ENCODE measurements around the gene STKLD1. TPM values are rescaled to one million over a fixed set of nuclear protein-coding genes. Genes with fewer than 3 reads are reported as not detected.

The STKLD1 gene
- total RNA-seq, 2 experiments from 2014 or later = 0.59 to 1.0 TPM

GRCh38 chr9:133348718-133349573 lies 27.2 kb upstream of the STKLD1 start:
- intact Hi-C loops (cut with DNase I, micrococcal nuclease) = loop anchor here (1.0 to 10.0 kb wide), 6 partner anchors 7 to 944 kb away; partner anchors contain the start of genes SURF6 (in 2 of the 2), GTF3C5 (in 1 of the 2), REXO4 (in 1 of the 2) and SURF1 (in 1 of the 2)
- peak overlapping the region; percentile 84 to 91 for H3K27ac ChIP-seq (ENCODE audit: low read depth in 1 of 2, low read length in 2 of 2)
- H3K4me1 ChIP-seq (ENCODE audit: insufficient read depth, low read length) = peaks cover 50% of the 10 kb centered on the region
- Mint-ChIP-seq H3K27me3 (no peaks in the 10 kb centered on the region), H3K36me3 (ENCODE audit: low read depth) (peaks cover 86% of the 10 kb centered on the region), H3K4me1 (ENCODE audit: low read depth) (peaks cover 39% of the 10 kb centered on the region), H3K4me3 (peak overlapping the region; percentile 96), H3K9me3 (no peaks in the 10 kb centered on the region), H3K27ac (peak overlapping the region; percentile 85)
- POLR2A ChIA-PET = interaction anchor here (1.0 to 3.1 kb wide), 10 partner anchors 8 to 319 kb away, joined by 3 to 45 read pairs (median 14); partner anchors contain the start of genes GTF3C5, STKLD1, SURF1 and SURF2
- ATAC-seq (ENCODE audit: poor library complexity) (peak; percentile 9), DNase-seq (no peak)
- peak overlapping the region; percentile 88 for H3K4me3 ChIP-seq (ENCODE audit: low read length)
- no peak for TF ChIP-seq CTCF (IDR thresholded peaks at IDR 0.05)
- no peaks in the 10 kb centered on the region for H3K9me3 ChIP-seq (ENCODE audit: control insufficient read depth in 1 of 2, insufficient read depth in 1 of 2, low read length in 2 of 2)
- H3K27me3 ChIP-seq (ENCODE audit: control insufficient read depth in 1 of 2, insufficient read depth in 2 of 2, low read length in 2 of 2) = no peaks in the 10 kb centered on the region
- H3K36me3 ChIP-seq (ENCODE audit: insufficient read depth, low read length) = peaks cover 70% of the 10 kb centered on the region
- CTCF ChIA-PET = interaction anchor here (1.0 to 2.8 kb wide), 4 partner anchors 23 to 327 kb away, joined by 3 to 11 read pairs (median 4); no protein-coding TSS in a partner anchor

- Histone ChIP-seq H3K4me1 (ENCODE audit: insufficient read depth, low read length) (peaks cover 57% of the 10 kb centered on the region), H3K27ac (ENCODE audit: low read depth in 1 of 2, low read length in 2 of 2) (no peak overlapping the region), H3K27me3 (ENCODE audit: control insufficient read depth in 1 of 2, insufficient read depth in 2 of 2, low read length in 2 of 2) (no peaks in the 10 kb centered on the region), H3K9me3 (ENCODE audit: control insufficient read depth in 1 of 2, insufficient read depth in 1 of 2, low read length in 2 of 2) (no peaks in the 10 kb centered on the region), H3K4me3 (ENCODE audit: low read length) (no peak overlapping the region), H3K36me3 (ENCODE audit: insufficient read depth, low read length) (peaks cover 66% of the 10 kb centered on the region)
- no peak for TF ChIP-seq CTCF (IDR thresholded peaks at IDR 0.05)
- ChIA-PET POLR2A (interaction anchor here (1.0 to 2.8 kb wide), 5 partner anchors 9 to 215 kb away, joined by 3 to 31 read pairs (median 4); no protein-coding TSS in a partner anchor), CTCF (interaction anchor here (2.1 kb wide), 1 partner anchor 21 kb away, joined by 6 read pairs; no protein-coding TSS in a partner anchor)
- Mint-ChIP-seq H3K27me3 (no peaks in the 10 kb centered on the region), H3K4me3 (peak overlapping the region; percentile 96), H3K27ac (peak overlapping the region; percentile 85), H3K9me3 (no peaks in the 10 kb centered on the region), H3K4me1 (ENCODE audit: low read depth) (peaks cover 39% of the 10 kb centered on the region), H3K36me3 (ENCODE audit: low read depth) (peaks cover 80% of the 10 kb centered on the region)
- intact Hi-C loops (cut with DNase I, micrococcal nuclease) = loop anchor here in 1 of 2 experiments (2.0 to 10.0 kb wide), 5 partner anchors 69 to 945 kb away; partner anchors contain the start of genes BRD3OS, GTF3C5, REXO4 and TTF1
- DNase-seq = no peak
- ATAC-seq (ENCODE audit: poor library complexity) = no peak
Observed at GRCh38 chr9:133349965-133350616, 26.1 kb upstream of the STKLD1 start.

- CTCF ChIA-PET = interaction anchor here (0.8 to 2.1 kb wide), 2 partner anchors 15 to 20 kb away, joined by 3 to 6 read pairs; no protein-coding TSS in a partner anchor
- no peak overlapping the region for H3K4me3 ChIP-seq (ENCODE audit: low read length)
- peaks cover 54% of the 10 kb centered on the region for H3K4me1 ChIP-seq (ENCODE audit: insufficient read depth, low read length)
- no peak overlapping the region for H3K27ac ChIP-seq (ENCODE audit: low read depth in 1 of 2, low read length in 2 of 2)
- H3K36me3 Mint-ChIP-seq (ENCODE audit: low read depth) = peaks cover 73% of the 10 kb centered on the region
- H3K9me3 ChIP-seq (ENCODE audit: control insufficient read depth in 1 of 2, insufficient read depth in 1 of 2, low read length in 2 of 2) = no peaks in the 10 kb centered on the region
- peaks cover 58% of the 10 kb centered on the region for H3K36me3 ChIP-seq (ENCODE audit: insufficient read depth, low read length)
- peak overlapping the region; percentile 42 for H3K27ac Mint-ChIP-seq
- H3K4me1 Mint-ChIP-seq (ENCODE audit: low read depth) = peaks cover 32% of the 10 kb centered on the region
- no peak for DNase-seq
- no peak for TF ChIP-seq CTCF (IDR thresholded peaks at IDR 0.05)
- POLR2A ChIA-PET = interaction anchor here (1.1 to 2.0 kb wide), 3 partner anchors 12 to 216 kb away, joined by 3 to 6 read pairs (median 5); no protein-coding TSS in a partner anchor
- no peaks in the 10 kb centered on the region for H3K9me3 Mint-ChIP-seq
- ATAC-seq (ENCODE audit: poor library complexity) = no peak
- intact Hi-C loops (cut with DNase I, micrococcal nuclease) = loop anchor here in 1 of 2 experiments (5.0 to 10.0 kb wide), 2 partner anchors 136 to 673 kb away; partner anchors contain the start of gene BRD3OS
- no peaks in the 10 kb centered on the region for H3K27me3 ChIP-seq (ENCODE audit: control insufficient read depth in 1 of 2, insufficient read depth in 2 of 2, low read length in 2 of 2)
- no peaks in the 10 kb centered on the region for H3K27me3 Mint-ChIP-seq
- H3K4me3 Mint-ChIP-seq = peak overlapping the region; percentile 48
Observed at GRCh38 chr9:133351526-133351907, 24.6 kb upstream of the STKLD1 start.
